Measurements from ENCODE around the gene GTPBP8.

Gene GTPBP8

DNA sequence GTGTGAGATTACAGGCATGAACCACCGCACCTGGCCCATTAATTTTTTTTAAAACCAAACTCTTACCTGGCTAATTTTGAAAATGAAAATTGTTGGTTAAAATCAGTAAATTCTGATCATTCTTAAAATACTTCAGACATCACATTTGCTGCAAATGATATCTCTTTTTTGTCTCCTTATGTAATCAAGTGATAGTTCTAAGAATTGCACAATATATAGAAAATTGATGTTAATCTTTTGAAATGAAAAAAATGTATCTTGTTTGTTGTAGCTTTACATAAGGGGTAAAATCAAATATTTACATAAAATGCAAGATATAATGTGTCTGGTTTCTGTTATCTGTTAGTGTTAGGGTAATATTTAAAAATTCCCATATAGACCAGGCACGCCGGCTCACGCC, 5.0 kb downstream of the GTPBP8 start:
- DNase-seq (ENCODE audit: extremely low read depth, insufficient read length), result no peak
- Histone ChIP-seq H3K4me3 (replicated peaks; ENCODE audit: low read depth, low read length) (no peak overlapping the region), H3K27me3 (replicated peaks; ENCODE audit: control insufficient read depth, insufficient read depth, low read length) (no peaks in the 10 kb centered on the region), H3K36me3 (ENCODE audit: control insufficient read depth, insufficient read depth, low read length) (no peaks in the 10 kb centered on the region; the same call in none of the 2 replicates)
- TF ChIP-seq, protein P1, sequence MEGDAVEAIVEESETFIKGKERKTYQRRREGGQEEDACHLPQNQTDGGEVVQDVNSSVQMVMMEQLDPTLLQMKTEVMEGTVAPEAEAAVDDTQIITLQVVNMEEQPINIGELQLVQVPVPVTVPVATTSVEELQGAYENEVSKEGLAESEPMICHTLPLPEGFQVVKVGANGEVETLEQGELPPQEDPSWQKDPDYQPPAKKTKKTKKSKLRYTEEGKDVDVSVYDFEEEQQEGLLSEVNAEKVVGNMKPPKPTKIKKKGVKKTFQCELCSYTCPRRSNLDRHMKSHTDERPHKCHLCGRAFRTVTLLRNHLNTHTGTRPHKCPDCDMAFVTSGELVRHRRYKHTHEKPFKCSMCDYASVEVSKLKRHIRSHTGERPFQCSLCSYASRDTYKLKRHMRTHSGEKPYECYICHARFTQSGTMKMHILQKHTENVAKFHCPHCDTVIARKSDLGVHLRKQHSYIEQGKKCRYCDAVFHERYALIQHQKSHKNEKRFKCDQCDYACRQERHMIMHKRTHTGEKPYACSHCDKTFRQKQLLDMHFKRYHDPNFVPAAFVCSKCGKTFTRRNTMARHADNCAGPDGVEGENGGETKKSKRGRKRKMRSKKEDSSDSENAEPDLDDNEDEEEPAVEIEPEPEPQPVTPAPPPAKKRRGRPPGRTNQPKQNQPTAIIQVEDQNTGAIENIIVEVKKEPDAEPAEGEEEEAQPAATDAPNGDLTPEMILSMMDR (IDR thresholded peaks at IDR 0.05; ENCODE audit: insufficient read depth, low read length, poor library complexity, severe bottlenecking), result no peak

DNA sequence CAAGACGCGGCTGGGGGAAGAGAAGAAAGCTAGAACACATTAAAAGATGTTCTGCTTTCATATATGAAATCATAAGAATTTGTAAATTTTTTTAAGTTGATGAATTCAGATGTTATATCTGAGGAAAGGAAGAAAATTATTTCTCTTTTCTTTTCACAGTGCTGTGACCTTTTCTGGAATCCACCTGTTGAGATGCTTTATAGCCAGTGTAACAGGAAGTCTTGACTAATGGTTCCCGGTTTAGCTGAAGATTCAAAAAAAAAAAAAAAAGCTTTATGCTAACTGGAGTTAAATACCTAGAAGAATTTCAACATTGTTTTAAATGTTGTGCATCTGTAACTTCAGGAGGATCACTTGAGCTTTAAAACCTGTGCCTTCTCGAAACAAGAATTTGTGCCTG, 9.9 kb downstream of the GTPBP8 start:
- Histone ChIP-seq H3K36me3 (ENCODE audit: control insufficient read depth, insufficient read depth, low read length) (peaks cover 1% of the 10 kb centered on the region), H3K27me3 (replicated peaks; ENCODE audit: control insufficient read depth, insufficient read depth, low read length) (no peaks in the 10 kb centered on the region), H3K4me3 (replicated peaks; ENCODE audit: low read depth, low read length) (no peak overlapping the region)
- no peak for DNase-seq (ENCODE audit: extremely low read depth, insufficient read length)
- TF ChIP-seq, protein P1 (IDR thresholded peaks at IDR 0.05; ENCODE audit: insufficient read depth, low read length, poor library complexity, severe bottlenecking), result no peak

DNA sequence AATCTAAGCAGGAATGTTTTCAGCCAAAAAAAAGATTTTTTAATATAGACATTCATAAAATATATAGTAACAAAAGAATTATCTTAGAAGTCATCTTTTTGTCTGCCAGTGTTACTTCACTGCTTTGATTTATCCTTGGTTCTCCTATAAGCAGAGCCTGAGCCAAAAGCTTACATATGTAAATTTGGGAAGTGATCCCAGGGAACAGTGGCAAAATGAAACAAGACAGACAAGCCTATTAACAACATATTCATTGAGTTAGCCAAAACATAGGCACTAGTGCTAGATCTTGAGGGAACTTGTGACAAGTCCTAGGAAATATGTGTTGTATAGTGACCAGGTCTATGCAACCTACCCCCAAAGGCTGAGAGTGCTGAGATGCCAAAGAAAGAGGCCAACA, 11.3 kb downstream of the GTPBP8 start:
- DNase-seq (ENCODE audit: extremely low read depth, insufficient read length), result no peak
- no peak overlapping the region for H3K4me3 ChIP-seq (replicated peaks; ENCODE audit: low read depth, low read length)
- peaks cover 4% of the 10 kb centered on the region for H3K36me3 ChIP-seq (ENCODE audit: control insufficient read depth, insufficient read depth, low read length)
- no peaks in the 10 kb centered on the region for H3K27me3 ChIP-seq (replicated peaks; ENCODE audit: control insufficient read depth, insufficient read depth, low read length)
- TF ChIP-seq, protein P1 (IDR thresholded peaks at IDR 0.05; ENCODE audit: insufficient read depth, low read length, poor library complexity, severe bottlenecking), result no peak

DNA sequence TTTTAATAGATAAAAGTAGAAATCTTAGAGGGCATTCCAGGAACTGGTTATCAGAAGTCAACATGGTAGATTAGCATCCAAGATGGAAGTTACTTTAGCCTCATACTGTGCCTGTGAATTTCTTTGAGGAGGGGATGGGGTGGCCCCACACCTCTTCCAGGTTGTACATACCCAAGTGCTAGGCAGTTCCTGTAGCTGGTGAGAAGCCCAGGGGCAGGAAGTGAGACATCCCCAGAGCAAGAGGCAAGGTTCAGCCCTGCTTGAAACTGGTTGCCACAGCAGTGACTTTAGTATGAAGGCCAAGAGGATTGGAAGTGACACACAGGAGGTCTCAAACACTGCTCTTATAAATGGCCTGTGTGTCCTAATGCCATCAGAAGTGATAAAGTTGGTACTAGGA, 11.9 kb downstream of the GTPBP8 start:
- TF ChIP-seq, protein P1 (IDR thresholded peaks at IDR 0.05; ENCODE audit: insufficient read depth, low read length, poor library complexity, severe bottlenecking), result no peak
- Histone ChIP-seq H3K36me3 (ENCODE audit: control insufficient read depth, insufficient read depth, low read length) (peaks cover 5% of the 10 kb centered on the region), H3K4me3 (replicated peaks; ENCODE audit: low read depth, low read length) (no peak overlapping the region), H3K27me3 (replicated peaks; ENCODE audit: control insufficient read depth, insufficient read depth, low read length) (no peaks in the 10 kb centered on the region)
- no peak for DNase-seq (ENCODE audit: extremely low read depth, insufficient read length)

DNA sequence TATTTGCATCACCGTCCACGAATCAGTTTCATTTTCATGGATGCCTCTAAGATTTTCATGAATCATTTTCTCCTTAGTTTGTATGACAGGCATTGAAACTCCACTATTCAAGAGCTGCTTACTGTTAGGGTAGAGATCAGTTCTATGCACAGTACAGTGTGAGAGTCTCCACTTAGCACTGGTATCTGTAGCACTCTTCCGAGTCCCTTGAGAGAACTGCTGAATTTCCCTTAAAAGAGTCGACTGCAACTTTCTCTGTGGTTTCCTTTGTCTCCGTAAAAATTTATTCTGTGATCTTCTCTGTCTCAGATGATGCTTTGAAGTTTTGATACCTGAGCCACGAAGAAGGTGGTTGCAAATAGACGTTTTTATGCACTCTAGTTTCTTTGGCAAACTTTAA, 14.8 kb downstream of the GTPBP8 start:
- Histone ChIP-seq H3K4me3 (replicated peaks; ENCODE audit: low read depth, low read length) (no peak overlapping the region), H3K27me3 (replicated peaks; ENCODE audit: control insufficient read depth, insufficient read depth, low read length) (no peaks in the 10 kb centered on the region), H3K36me3 (ENCODE audit: control insufficient read depth, insufficient read depth, low read length) (peaks cover 10% of the 10 kb centered on the region)
- TF ChIP-seq, protein P1 (IDR thresholded peaks at IDR 0.05; ENCODE audit: insufficient read depth, low read length, poor library complexity, severe bottlenecking), result no peak
- no peak for DNase-seq (ENCODE audit: extremely low read depth, insufficient read length)

DNA sequence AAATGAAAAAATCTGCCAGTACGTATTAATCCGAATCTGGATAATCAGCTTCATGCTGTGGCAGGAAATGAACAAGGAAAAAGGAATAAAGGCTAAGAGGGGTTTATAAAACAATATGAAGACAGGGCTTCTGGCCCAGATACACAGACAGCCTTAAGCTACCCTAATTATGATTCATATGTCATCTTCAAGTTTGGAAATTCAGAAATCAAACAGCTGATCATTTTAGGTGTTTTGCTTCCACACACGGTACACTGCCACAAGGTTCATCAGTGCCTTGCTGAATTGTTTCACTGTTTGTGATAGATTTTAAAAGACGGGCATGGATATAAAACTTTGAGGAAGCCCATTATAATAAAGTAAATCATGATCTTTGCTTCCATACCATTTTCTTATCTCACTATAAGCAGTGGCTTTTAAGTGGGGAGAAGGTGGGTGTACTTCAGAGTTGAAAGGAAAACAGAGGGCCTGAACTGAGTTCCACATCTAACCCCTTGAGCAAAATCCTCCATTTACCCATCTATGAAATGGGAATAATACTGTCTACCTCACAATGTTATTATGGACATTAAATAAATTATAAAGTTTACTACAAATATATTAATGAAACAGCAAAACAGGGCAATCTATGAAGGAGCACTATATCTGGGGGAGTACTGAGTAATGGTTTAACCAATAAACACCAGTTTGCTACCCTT, 15.7 kb downstream of the GTPBP8 start:
- Histone ChIP-seq H3K27me3 (replicated peaks; ENCODE audit: control insufficient read depth, insufficient read depth, low read length) (no peaks in the 10 kb centered on the region), H3K36me3 (ENCODE audit: control insufficient read depth, insufficient read depth, low read length) (peaks cover 10% of the 10 kb centered on the region), H3K4me3 (replicated peaks; ENCODE audit: low read depth, low read length) (no peak overlapping the region)
- TF ChIP-seq, protein P1 (IDR thresholded peaks at IDR 0.05; ENCODE audit: insufficient read depth, low read length, poor library complexity, severe bottlenecking), result no peak
- DNase-seq (ENCODE audit: extremely low read depth, insufficient read length), result no peak

Data from GM06990 (cell line).